Measurements from ENCODE around the gene SNPH. TPM values are rescaled to one million over a fixed set of nuclear protein-coding genes. Genes with fewer than 3 reads are reported as not detected.

The SNPH gene
- total RNA-seq, 1 donor from 2014 or later, result 4.6 TPM

- DNase-seq (ENCODE audit: low read depth), result no peak
- peak overlapping the region; percentile 77 for H3K4me3 ChIP-seq (ENCODE audit: low read depth, low read length)
- no peak for TF ChIP-seq CTCF (conservative IDR thresholded peaks at IDR 0.05; ENCODE audit: low read depth, low read length)
Observed at GRCh38 chr20:1267161-1267560, 1.1 kb downstream of the SNPH start.

GRCh38 chr20:1267809-1268374 is 1.8 kb downstream of the SNPH start:
- H3K4me3 ChIP-seq (ENCODE audit: low read depth, low read length), result no peak overlapping the region
- TF ChIP-seq CTCF (conservative IDR thresholded peaks at IDR 0.05; ENCODE audit: low read depth, low read length), result no peak
- DNase-seq (ENCODE audit: low read depth), result no peak

- no peak overlapping the region for H3K4me3 ChIP-seq (ENCODE audit: low read depth, low read length)
- no peak for TF ChIP-seq CTCF (conservative IDR thresholded peaks at IDR 0.05; ENCODE audit: low read depth, low read length)
- DNase-seq (ENCODE audit: low read depth), result no peak
Observed at GRCh38 chr20:1269235-1269634, 3.1 kb downstream of the SNPH start.

- no peak overlapping the region for H3K4me3 ChIP-seq (ENCODE audit: low read depth, low read length)
- TF ChIP-seq CTCF (conservative IDR thresholded peaks at IDR 0.05; ENCODE audit: low read depth, low read length), result no peak
- DNase-seq (ENCODE audit: low read depth), result no peak
Observed at GRCh38 chr20:1269850-1270249, 3.8 kb downstream of the SNPH start.

- no peak overlapping the region for H3K4me3 ChIP-seq (ENCODE audit: low read depth, low read length)
- no peak for TF ChIP-seq CTCF (conservative IDR thresholded peaks at IDR 0.05; ENCODE audit: low read depth, low read length)
Observed at GRCh38 chr20:1272368-1273100, 6.4 kb downstream of the SNPH start.

GRCh38 chr20:1273366-1273765 is 7.3 kb downstream of the SNPH start:
- DNase-seq (ENCODE audit: low read depth), result no peak
- H3K4me3 ChIP-seq (ENCODE audit: low read depth, low read length), result no peak overlapping the region
- TF ChIP-seq CTCF (conservative IDR thresholded peaks at IDR 0.05; ENCODE audit: low read depth, low read length), result no peak

More at GRCh38 chr20:1272368-1273100, 6.4 kb downstream of the SNPH start:
- no peak for DNase-seq (ENCODE audit: low read depth)

Measured in epithelial cell of proximal tubule (primary cell).